Panc1 (cell line): ENCODE measurements around the gene SERPINF2. TPM values are rescaled to one million over a fixed set of nuclear protein-coding genes. Genes with fewer than 3 reads are reported as not detected.

Experiments used
- ATAC-seq: fragments of 200-7000 bp; cut with Tn5 transposase; 2 replicates; pipeline ENCODE4 v1.9.1; 2020; ENCODE audit warnings: mild to moderate bottlenecking, moderate library complexity
- BruUV-seq: library from RNA; stranded (reverse); fragments of 400-500 nt; replicated peaks from 2 replicates; lab custom pipeline; 2021; lab: Mats Ljungman, UMichigan
- CTCF ChIA-PET: fragments of 300-600 bp; sonication (Branson Sonifier 250); formaldehyde crosslinking; loops from one replicate; lab custom pipeline; 2022; ENCODE audit warnings: antibody characterized with exemption; lab: Charles Lee
- POLR2A ChIA-PET: fragments of 300-600 bp; sonication (Branson Sonifier 250); formaldehyde crosslinking; loops from one replicate; lab custom pipeline; 2022; ENCODE audit warnings: antibody characterized with exemption; lab: Charles Lee
- DNase-seq: peaks from one replicate; pipeline ENCODE4 v3.0.0-alpha.2; 2010; ENCODE audit warnings: low read depth, low spot score
- H3K27ac ChIP-seq: 2 replicates; pipeline ENCODE4 v1.5.1; 2011; ENCODE audit warnings: mild to moderate bottlenecking, low read length, inconsistent platforms
- H3K27me3 ChIP-seq: fragments of 200-500 bp; sonication (Bioruptor generic); 2 replicates; pipeline ENCODE4 v1.6.0; 2014; ENCODE audit warnings: low read length, inconsistent platforms; ENCODE audit not compliant: control insufficient read depth, insufficient read depth
- H3K36me3 ChIP-seq: fragments of 200-500 bp; sonication (Bioruptor generic); 2 replicates; pipeline ENCODE4 v1.5.1; 2014; ENCODE audit warnings: inconsistent platforms, mild to moderate bottlenecking, low read length, moderate library complexity; ENCODE audit not compliant: control insufficient read depth, insufficient read depth
- H3K4me1 ChIP-seq: 2 replicates; pipeline ENCODE4 v1.5.1; 2011; ENCODE audit warnings: inconsistent platforms, mild to moderate bottlenecking, low read length, moderate library complexity; ENCODE audit not compliant: control insufficient read depth, insufficient read depth
- H3K4me3 ChIP-seq, 2 experiments: 2 replicates each; pipeline ENCODE4 v1.5.1; 2011 to 2012; ENCODE audit warnings: low read depth in 2 of 2, low read length in 2 of 2, mild to moderate bottlenecking in 2 of 2, inconsistent platforms in 1 of 2, moderate library complexity in 1 of 2
- H3K9me3 ChIP-seq: fragments of 200-500 bp; sonication (Bioruptor generic); 2 replicates; pipeline ENCODE4 v1.5.1; 2014; ENCODE audit warnings: low read depth, mild to moderate bottlenecking, inconsistent platforms, low read length, moderate library complexity; ENCODE audit not compliant: control insufficient read depth, insufficient read depth
- CTCF ChIP-seq: fragments of 450-650 bp; IDR thresholded peaks from 2 replicates; pipeline ENCODE4 v1.5.1; 2017; ENCODE audit warnings: mild to moderate bottlenecking
- POLR2AphosphoS5 ChIP-seq: IDR thresholded peaks from 2 replicates; pipeline ENCODE4 v1.6.1; 2012; ENCODE audit warnings: mild to moderate bottlenecking, low read depth, low read length, moderate library complexity
- REST ChIP-seq, 2 experiments: IDR thresholded peaks; 2 replicates each; pipeline ENCODE4 v1.6.1; 2011 to 2012; ENCODE audit warnings: low read depth in 2 of 2, control low read depth in 1 of 2, low read length in 1 of 2, mild to moderate bottlenecking in 1 of 2, moderate library complexity in 1 of 2; ENCODE audit not compliant: insufficient read depth in 1 of 2
- SIN3A ChIP-seq: IDR thresholded peaks from 2 replicates; pipeline ENCODE4 v1.6.1; 2012; ENCODE audit warnings: low read depth, mild to moderate bottlenecking, low read length, moderate library complexity, borderline replicate concordance; ENCODE audit not compliant: insufficient read depth
- TCF7L2 ChIP-seq: IDR thresholded peaks from 2 replicates; pipeline ENCODE4 v1.6.1; 2011; ENCODE audit warnings: mild to moderate bottlenecking, low read depth, low read length, inconsistent platforms
- in situ Hi-C: cut with HindIII; loops from 2 replicates; pipeline ENCODE4 v1.10.0; 2016; ENCODE audit warnings: low sequenced_read_pairs, low pct_unique_long_range_greater_than_20kb
- intact Hi-C: fragments of 100-400 bp; cut with micrococcal nuclease; formaldehyde crosslinking; loops from one replicate; pipeline ENCODE4 v1.10.0; 2022; ENCODE audit not compliant: unreplicated experiment
- total RNA-seq: library from RNA; stranded (reverse); gene quantifications from one replicate; pipeline ENCODE4 v1.2.1, GENCODE V29; 2021; ENCODE audit not compliant: unreplicated experiment

Gene SERPINF2
- total RNA-seq, 1 experiment from 2014 or later, result 0.77 TPM

- BruUV-seq, result no TSS peak
- Histone ChIP-seq H3K4me1 (peaks cover 9% of the 10 kb centered on the region), H3K9me3 (no peaks in the 10 kb centered on the region), H3K27ac (no peak overlapping the region), H3K27me3 (no peaks in the 10 kb centered on the region), H3K36me3 (no peaks in the 10 kb centered on the region), H3K4me3 (no peak overlapping the region)
- in situ Hi-C loops (no loop called here), intact Hi-C loops (no loop called here)
- DNase-seq, result no peak
- no peak for ATAC-seq
- TF ChIP-seq POLR2AphosphoS5, result no peak
- TF ChIP-seq REST (IDR thresholded peaks at IDR 0.05; ENCODE audit: insufficient read depth in 1 of 2, low read depth in 2 of 2, low read length in 1 of 2), result no peak
- TF ChIP-seq CTCF, result no peak
- TF ChIP-seq TCF7L2, result no peak
- no peak for TF ChIP-seq SIN3A
- ChIA-PET POLR2A (no interaction called here), CTCF (no interaction called here)
Measured at GRCh38 chr17:1759529-1759928, 16.9 kb downstream of the SERPINF2 start.

- DNase-seq (no peak), ATAC-seq (peak; percentile 37; the same call in 1 of the 2 replicates)
- Histone ChIP-seq H3K36me3 (no peaks in the 10 kb centered on the region), H3K4me3 (peak overlapping the region in 1 of 2 experiments; percentile 23; a peak in 1 of 4 replicates), H3K27me3 (no peaks in the 10 kb centered on the region), H3K27ac (no peak overlapping the region; the same call in 1 of the 2 replicates), H3K9me3 (no peaks in the 10 kb centered on the region), H3K4me1 (peaks cover 9% of the 10 kb centered on the region)
- ChIA-PET POLR2A (no interaction called here), CTCF (no interaction called here)
- no TSS peak for BruUV-seq
- TF ChIP-seq SIN3A, result no peak
- no peak for TF ChIP-seq REST (IDR thresholded peaks at IDR 0.05; ENCODE audit: insufficient read depth in 1 of 2, low read depth in 2 of 2, low read length in 1 of 2)
- TF ChIP-seq TCF7L2, result no peak
- intact Hi-C loops, result no loop called here
- in situ Hi-C loops, result no loop called here
Measured at GRCh38 chr17:1762233-1762900, 19.7 kb downstream of the SERPINF2 start.
